H7 (cell line): ENCODE data around the gene COL4A1. TPM values are rescaled to one million over a fixed set of nuclear protein-coding genes. Genes with fewer than 3 reads are reported as not detected.
"Not testable (repeated sequence)": the region's sequence is repeated elsewhere in the genome, so short reads cannot be mapped to it uniquely, and the experiment has no call there.

Experiments used
- DNase-seq: peaks from one replicate; pipeline ENCODE4 v3.0.0; 2012
- H3K27me3 ChIP-seq: 2 replicates; pipeline ENCODE4 v1.6.0; 2011; ENCODE audit warnings: mild to moderate bottlenecking, low read length; ENCODE audit not compliant: control insufficient read depth, insufficient read depth
- H3K36me3 ChIP-seq: replicated peaks from 2 replicates; pipeline ENCODE4 v1.5.1; 2011; ENCODE audit warnings: low read length; ENCODE audit not compliant: control insufficient read depth, insufficient read depth
- H3K4me3 ChIP-seq: 2 replicates; pipeline ENCODE4 v1.5.1; 2011; ENCODE audit warnings: low read depth, mild to moderate bottlenecking, control low read depth, low read length, moderate library complexity; ENCODE audit not compliant: insufficient read depth
- total RNA-seq: library from RNA; depleted of rRNA; stranded (reverse); fragments of >200 nt; shearing (Covaris generic); gene quantifications from 2 replicates; pipeline ENCODE4 v1.2.3, GENCODE V29; 2014

Gene COL4A1
- total RNA-seq, 1 experiment from 2014 or later = 135 TPM

DNA sequence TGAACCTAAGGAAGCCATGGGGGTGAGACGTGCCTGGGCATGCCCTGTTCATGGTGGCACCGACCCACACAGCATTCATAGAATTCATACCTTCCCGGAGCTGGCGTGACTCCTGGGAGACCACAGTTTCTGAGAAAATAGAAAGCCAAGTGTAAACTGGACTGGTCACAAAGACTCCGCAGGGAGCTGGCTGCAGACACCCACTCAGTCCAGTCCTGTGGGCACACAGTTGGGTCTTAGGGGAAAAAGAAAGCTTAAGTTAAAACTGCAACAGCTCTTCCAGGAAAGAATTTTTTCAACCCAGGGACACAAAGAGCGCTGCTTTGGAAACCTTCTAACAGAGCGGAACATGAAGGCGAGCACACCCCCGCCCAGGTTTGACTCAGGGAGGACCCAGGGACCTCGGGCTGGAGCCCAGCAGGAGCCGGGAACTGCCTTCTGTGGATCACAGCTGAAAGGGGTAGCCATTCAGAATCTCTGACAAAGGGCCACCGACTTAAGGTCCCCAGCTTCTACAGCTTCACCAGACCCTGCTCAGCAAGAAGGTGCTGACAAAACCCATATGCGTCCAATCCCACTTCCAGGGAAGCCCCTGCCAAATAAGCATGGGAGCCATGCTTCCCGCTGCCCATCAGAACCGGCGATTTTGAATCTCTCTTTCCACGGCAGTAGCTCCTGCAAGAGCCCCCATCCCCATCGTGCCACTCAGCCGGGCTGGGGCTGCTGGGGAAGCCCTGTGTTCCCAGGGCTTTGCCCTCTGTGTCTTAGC, 183.7 kb downstream of the COL4A1 start:
- Histone ChIP-seq H3K4me3 (no peak overlapping the region), H3K27me3 (no peaks in the 10 kb centered on the region), H3K36me3 (no peaks in the 10 kb centered on the region)
- DNase-seq = no peak

DNA sequence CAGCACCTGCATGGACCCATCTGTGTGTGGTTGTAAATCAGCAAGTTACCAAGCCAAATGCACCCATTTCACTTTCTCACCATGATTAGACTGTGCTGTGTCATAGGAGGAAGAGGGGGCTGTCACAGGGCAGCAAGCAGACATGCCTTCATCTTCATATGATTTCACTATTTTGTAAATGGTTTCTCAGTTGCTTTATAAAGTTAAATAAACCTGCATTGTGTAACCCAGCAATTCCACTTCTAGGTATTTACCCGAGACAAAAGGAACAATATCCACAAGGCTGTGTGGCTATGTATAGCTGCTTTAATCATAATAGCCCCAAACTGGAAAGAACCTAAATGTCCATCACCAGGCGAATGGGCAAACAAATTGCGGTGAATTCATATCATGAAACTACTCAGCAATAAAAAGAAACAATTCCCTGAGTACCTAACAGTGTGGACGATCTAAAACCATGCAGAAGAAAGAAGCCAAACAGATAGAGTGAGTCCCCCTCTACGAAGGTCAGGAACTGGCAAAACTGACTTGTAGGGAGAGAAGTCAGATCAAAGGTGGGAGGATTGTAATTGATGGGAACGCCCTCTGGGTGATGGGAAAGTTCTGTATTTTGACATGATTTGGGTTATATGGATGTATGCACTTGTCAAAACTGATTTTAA, 185.4 kb downstream of the COL4A1 start:
- Histone ChIP-seq H3K4me3 (no peak overlapping the region), H3K27me3 (no peaks in the 10 kb centered on the region), H3K36me3 (no peaks in the 10 kb centered on the region)
- DNase-seq = no peak

DNA sequence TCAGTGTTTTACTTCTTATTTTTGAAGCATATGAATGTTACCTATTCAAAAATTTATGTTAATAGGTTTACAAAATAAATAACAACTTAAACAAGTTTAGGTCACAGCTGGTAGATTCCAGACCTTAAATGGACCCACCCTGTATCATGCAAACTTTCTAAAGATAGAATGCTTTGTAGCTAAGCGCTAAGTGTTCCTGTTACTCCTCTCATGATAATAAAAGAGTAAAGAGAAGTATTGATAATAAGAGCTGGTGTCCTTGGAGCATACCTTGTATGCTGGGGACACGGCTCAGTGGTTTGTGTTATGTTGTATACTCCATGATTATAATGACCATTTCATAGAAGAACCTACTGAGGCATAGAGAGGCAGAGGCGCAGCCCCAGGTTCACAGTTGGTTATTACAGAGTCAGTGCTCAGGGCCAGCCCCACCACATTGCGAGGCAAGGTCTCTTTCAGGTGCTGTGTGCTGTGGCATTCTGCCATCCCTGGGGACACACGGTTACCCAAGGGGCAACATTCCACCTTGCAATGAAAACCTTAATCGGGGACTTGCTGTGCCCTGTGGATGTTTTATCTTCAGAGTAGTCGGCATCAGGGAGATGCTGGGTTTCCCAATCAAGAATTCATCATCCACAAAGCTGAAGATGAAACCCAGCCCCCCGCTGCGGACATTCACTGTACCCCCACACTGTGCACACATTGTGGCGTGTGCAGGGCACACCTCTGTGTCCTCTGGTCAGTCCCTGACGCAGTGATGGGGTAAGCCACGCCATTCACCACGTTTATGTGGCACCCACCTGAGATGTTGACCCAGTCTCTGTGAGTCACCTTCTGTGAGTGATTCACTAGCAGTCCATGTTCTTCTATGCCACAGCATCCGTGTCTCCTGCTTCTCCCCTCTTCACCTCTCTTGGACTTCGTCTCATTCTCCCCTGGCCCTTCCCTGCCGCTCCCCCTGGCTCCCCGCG, 186.7 kb downstream of the COL4A1 start:
- no peaks in the 10 kb centered on the region; the same call in 1 of the 2 replicates for H3K27me3 ChIP-seq
- DNase-seq = no peak
- no peak overlapping the region for H3K4me3 ChIP-seq
- no peaks in the 10 kb centered on the region for H3K36me3 ChIP-seq

DNA sequence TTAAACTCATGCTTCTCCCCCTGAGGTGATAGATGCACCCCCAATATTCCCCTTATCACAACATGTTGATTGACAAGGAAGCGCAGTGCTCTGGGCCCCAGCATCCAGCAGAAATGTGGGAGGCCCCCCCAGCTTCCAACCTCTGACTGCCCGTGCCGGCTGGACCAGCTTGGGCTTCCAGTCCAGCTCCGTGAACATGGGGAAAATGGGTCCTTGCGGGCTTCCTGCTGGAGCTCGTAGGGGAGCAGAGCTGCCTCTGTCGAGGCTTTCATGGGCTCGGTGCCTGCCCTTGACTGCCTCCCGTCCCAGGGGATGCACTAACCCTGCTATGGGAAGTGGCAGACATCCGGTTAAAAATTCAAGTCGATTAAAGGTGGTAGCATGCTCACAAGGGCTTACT, 188.9 kb downstream of the COL4A1 start:
- no peaks in the 10 kb centered on the region for H3K36me3 ChIP-seq
- H3K4me3 ChIP-seq = no peak overlapping the region
- DNase-seq = no peak
- no peaks in the 10 kb centered on the region; the same call in 1 of the 2 replicates for H3K27me3 ChIP-seq

DNA sequence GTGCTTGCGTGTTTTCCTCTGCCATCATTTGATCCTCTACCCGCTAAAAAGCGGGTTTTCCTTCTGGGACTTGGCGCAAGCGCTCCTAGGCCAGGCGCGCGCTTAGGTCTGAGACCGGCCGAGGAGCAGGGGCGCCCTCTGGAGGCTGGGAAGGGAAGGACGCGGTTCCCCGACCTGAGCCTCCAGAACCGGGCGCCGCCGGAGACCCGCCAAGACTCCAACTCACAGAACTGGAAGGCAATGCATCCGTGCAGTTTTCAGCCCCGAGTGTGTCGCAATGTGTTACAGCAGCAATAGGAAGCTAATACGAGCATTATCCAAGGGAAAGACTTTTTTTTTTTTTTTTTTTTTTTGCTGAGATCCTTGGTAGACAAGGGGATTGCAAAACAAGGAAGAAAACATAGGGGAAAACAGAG, 190.9 kb downstream of the COL4A1 start:
- peak; percentile 94 for DNase-seq
- no peaks in the 10 kb centered on the region; the same call in 1 of the 2 replicates for H3K27me3 ChIP-seq
- H3K36me3 ChIP-seq = no peaks in the 10 kb centered on the region
- no peak overlapping the region for H3K4me3 ChIP-seq

DNA sequence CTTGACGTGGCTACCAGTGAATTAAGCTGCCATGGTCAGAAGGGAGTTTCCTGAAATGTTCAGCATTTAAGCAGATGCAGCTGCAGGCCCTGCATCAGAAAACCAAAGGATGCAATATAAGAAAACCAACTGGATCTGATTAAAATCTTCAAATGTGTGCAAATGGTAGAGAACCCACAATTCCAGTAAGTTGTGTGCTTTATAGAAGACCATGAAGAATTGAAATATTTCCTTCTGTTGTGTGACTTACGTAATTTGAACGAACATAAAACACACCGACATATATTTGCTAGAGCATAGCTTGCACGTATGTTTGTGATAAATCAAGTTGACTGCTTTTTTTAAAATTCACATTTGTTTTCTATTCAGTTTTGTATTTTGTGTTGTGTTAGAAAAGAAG, 191.4 kb downstream of the COL4A1 start:
- Histone ChIP-seq H3K27me3 (no peaks in the 10 kb centered on the region; the same call in 1 of the 2 replicates), H3K4me3 (no peak overlapping the region), H3K36me3 (no peaks in the 10 kb centered on the region)
- no peak for DNase-seq

DNA sequence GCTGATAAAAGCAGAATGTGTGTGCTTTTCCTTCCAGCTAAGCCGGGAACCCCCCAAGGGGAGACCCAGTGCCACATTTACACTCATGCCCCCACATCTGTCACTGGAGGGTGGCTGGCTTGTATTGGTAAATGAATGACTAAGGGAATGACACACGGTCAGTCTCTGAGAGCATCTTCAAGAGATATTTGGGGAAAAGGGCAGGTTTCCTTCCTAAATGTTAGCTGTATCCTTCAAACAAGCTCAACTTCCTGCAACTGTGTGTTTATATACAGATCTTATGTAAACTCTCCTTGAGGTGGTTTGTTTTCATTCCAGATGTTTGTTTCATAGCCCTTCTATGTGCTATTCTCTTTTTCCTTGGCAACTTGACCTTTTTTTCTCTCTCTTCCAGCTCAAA, 192.6 kb downstream of the COL4A1 start:
- DNase-seq = peak; percentile 19
- no peaks in the 10 kb centered on the region for H3K36me3 ChIP-seq
- H3K4me3 ChIP-seq = no peak overlapping the region
- H3K27me3 ChIP-seq = no peaks in the 10 kb centered on the region; the same call in 1 of the 2 replicates

DNA sequence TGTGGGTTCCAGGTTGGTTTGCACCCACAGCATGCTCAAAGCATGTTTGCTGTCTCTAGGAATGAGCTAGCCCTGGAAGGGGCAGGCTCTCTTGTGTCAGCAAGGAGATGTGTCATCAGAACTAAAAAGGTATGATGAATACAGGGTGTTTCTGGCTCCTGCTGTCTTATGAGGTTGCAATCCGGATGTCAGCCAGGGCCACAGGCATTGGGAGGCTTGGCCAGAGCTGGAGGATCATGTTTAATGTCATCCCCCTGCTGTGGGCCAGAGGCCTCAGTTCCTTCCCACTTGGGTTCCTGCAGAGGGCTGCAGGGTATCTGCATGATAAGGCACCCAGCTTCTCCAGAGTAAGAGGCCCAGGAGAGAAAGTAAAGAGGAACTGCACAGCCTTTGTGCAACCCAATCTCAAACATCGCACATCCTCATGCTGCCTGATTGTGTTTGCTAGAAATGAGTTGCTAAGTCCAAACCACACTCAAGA, 193.6 kb downstream of the COL4A1 start:
- H3K4me3 ChIP-seq = no peak overlapping the region
- no peaks in the 10 kb centered on the region; the same call in 1 of the 2 replicates for H3K27me3 ChIP-seq
- no peaks in the 10 kb centered on the region for H3K36me3 ChIP-seq
- DNase-seq = peak; percentile 28

DNA sequence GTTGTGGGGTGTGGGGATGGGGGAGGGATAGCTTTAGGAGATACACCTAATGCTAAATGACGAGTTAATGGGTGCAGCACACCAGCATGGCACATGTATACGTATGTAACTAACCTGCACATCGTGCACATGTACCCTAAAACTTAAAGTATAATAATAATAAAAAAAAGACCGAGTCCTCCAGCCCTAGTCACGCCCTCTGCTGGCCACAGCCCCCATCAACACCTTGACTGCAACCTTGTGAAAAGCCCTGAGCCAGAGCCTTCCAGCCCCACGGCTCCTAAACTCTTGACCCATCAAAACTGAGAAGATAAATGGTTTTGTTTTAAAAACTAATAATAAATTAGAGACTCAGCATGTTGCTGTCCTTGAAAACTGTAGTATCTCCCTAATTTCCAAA, 194.6 kb downstream of the COL4A1 start:
- DNase-seq = peak; percentile 81
- not testable (repeated sequence) for H3K27me3 ChIP-seq, H3K36me3 ChIP-seq

DNA sequence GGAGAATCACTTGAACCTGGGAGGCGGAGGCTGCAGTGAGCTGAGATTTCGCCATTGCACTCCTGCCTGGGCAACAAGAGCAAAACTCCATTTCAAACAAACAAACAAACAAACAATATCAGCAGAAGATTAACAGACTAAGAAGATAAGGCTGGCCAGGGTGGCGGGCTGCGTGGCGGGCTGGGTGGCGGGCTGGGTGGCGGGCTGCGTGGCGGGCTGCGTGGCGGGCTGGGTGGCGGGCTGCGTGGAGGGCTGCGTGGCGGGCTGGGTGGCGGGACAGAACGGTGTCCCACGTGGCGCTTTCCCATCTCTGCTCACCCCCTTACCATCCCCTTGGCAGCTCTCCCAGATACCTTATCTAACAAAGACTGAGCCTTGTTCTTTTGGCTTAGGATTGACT, 196.2 kb downstream of the COL4A1 start:
- H3K4me3 ChIP-seq = no peak overlapping the region
- peak; percentile 17 for DNase-seq
- no peaks in the 10 kb centered on the region for H3K36me3 ChIP-seq

More for the DNA sequence above, 194.6 kb downstream of the COL4A1 start:
- not testable (repeated sequence) for H3K4me3 ChIP-seq

DNA sequence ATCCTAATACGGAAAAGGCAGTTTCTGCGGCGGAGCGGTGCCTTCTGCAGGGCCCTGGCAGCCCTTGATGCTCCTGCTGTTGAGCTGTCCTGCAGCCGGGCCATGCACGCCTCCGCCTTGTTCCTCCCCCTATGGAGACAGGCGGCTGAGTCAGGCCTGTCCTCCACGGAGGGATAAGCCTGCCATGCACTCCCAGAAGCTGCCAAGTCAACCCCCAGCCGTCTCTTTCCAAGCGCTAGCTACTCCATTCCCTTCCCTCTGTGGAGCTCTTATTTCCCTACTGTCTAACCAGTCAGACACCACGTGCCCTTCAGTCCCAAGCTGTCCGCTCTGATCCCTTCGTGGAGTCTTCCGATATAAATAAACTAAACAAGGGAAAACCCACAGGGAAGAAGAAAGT, 197.0 kb downstream of the COL4A1 start:
- Histone ChIP-seq H3K36me3 (no peaks in the 10 kb centered on the region), H3K27me3 (no peaks in the 10 kb centered on the region), H3K4me3 (no peak overlapping the region)
- DNase-seq = peak; percentile 80

More for the DNA sequence above, 196.2 kb downstream of the COL4A1 start:
- H3K27me3 ChIP-seq = no peaks in the 10 kb centered on the region; the same call in 1 of the 2 replicates

DNA sequence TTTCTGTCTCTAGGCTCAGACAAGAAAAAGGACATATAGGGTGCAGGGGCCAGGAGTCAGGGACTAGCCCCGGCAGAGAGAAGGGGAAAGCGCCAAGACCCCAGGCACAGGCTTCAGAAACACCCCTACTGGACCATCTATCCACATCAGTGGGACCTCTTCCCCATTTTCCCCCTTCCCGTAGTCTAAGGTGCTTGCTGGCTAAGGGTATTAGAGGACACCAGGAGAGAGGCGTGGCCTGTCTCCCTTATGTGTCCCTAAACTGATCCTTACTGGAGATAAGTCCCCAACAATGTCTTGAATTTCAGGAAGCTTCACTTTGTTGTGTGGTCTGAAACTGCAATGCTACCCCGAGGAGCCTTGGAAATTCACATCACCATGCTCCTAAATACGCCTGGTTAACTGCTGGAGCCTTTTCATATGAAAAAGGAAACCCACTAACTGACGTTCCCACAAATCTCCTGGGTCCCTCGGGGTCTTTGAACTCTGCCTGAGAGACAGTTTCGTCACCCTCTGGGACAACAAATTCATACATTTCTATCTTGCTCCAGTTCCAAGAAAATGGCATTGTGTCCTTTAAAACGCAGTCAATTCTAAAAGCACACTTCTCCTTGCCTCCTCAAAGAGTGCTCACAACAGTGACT, 197.7 kb downstream of the COL4A1 start:
- Histone ChIP-seq H3K36me3 (no peaks in the 10 kb centered on the region), H3K27me3 (no peaks in the 10 kb centered on the region), H3K4me3 (no peak overlapping the region)
- peak; percentile 50 for DNase-seq

DNA sequence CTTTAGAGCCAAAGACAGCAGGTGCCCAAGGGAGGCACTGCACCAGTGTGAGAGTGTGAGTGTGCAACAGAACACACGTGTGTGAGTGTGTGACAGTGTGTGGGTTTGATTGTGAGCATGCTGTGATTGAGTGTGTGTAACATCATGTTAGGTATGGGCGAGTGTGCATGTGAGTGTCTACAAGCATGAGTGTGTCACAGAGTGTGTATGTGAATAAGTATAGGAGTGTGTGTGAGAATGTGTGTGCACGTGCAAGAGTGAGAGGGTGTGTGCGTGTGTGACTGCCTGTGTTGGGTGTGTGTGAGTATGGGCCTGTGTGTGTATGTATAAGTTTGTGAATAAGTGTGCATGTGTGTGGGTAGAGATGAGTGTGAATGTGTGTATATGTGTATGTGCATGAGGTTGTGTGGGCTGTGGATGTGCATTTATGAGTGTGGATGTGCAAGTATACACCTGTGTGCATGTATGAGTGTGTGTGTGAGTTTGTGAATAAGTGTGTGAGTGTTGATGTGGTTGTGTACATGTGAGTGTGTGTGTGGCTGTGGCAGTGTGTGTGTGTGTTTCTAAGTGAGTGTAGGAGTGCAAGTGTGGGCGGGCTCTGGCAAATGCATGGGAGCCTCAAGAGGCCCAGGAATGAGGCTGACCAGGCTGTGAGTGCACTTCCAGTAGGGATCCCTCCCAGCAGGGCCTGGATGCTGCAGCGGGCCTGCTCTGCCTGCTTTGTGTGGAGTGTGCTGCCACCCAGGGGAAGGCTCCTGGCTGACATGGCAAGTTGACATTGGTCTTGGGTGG, 198.4 kb downstream of the COL4A1 start:
- Histone ChIP-seq H3K36me3 (no peaks in the 10 kb centered on the region), H3K4me3 (no peak overlapping the region), H3K27me3 (no peaks in the 10 kb centered on the region)
- DNase-seq = peak; percentile 85
